ENCODE data around the gene CACNA1B. TPM values are rescaled to one million over a fixed set of nuclear protein-coding genes. Genes with fewer than 3 reads are reported as not detected.

The CACNA1B gene
- total and polyA plus RNA-seq, 8 donors: 0.15 to 0.34 (median 0.29) TPM; not detected in 1

- TF ChIP-seq CTCF (IDR thresholded peaks at IDR 0.05): no peak
- no peak for DNase-seq
- intact Hi-C loops (cut with DNase I): no loop called here
Measured at GRCh38 chr9:138042146-138042545, 164.6 kb downstream of the CACNA1B start.

GRCh38 chr9:138042640-138043039, 165.1 kb downstream of the CACNA1B start:
- DNase-seq (no peak), ATAC-seq (no peak)

More at GRCh38 chr9:138042146-138042545, 164.6 kb downstream of the CACNA1B start:
- Histone ChIP-seq H3K4me3 (no peak overlapping the region), H3K4me1 (no peaks in the 10 kb centered on the region), H3K36me3 (no peaks in the 10 kb centered on the region), H3K27ac (no peak overlapping the region), H3K27me3 (peaks cover 0 to 20% of the 10 kb centered on the region in 2 donors), H3K9me3 (no peaks in the 10 kb centered on the region)
- ATAC-seq: no peak

GRCh38 chr9:138043061-138043410, 165.5 kb downstream of the CACNA1B start:
- ATAC-seq (no peak), DNase-seq (no peak)
- Histone ChIP-seq H3K36me3 (no peaks in the 10 kb centered on the region), H3K4me3 (no peak overlapping the region), H3K4me1 (no peaks in the 10 kb centered on the region), H3K27me3 (peaks cover 0 to 20% of the 10 kb centered on the region in 2 donors), H3K9me3 (no peaks in the 10 kb centered on the region), H3K27ac (no peak overlapping the region)
- intact Hi-C loops (cut with DNase I): no loop called here
- no peak for TF ChIP-seq CTCF (IDR thresholded peaks at IDR 0.05)

More at GRCh38 chr9:138042640-138043039, 165.1 kb downstream of the CACNA1B start:
- H3K4me1 ChIP-seq: no peaks in the 10 kb centered on the region
- H3K9me3 ChIP-seq: no peaks in the 10 kb centered on the region
- TF ChIP-seq CTCF (IDR thresholded peaks at IDR 0.05): no peak
- intact Hi-C loops (cut with DNase I): no loop called here
- H3K36me3 ChIP-seq: no peaks in the 10 kb centered on the region
- H3K27ac ChIP-seq: no peak overlapping the region
- peaks cover 0 to 20% of the 10 kb centered on the region in 2 donors for H3K27me3 ChIP-seq
- H3K4me3 ChIP-seq: no peak overlapping the region

- intact Hi-C loops (cut with DNase I): no loop called here
Measured at GRCh38 chr9:138043411-138044345, 166.1 kb downstream of the CACNA1B start.

More at GRCh38 chr9:138043411-138044345, 166.1 kb downstream of the CACNA1B start:
- Histone ChIP-seq H3K36me3 (no peaks in the 10 kb centered on the region), H3K9me3 (no peaks in the 10 kb centered on the region), H3K4me3 (no peak overlapping the region), H3K27me3 (peaks cover 0 to 20% of the 10 kb centered on the region in 2 donors), H3K4me1 (no peaks in the 10 kb centered on the region), H3K27ac (no peak overlapping the region)
- TF ChIP-seq CTCF (IDR thresholded peaks at IDR 0.05): no peak
- no peak for ATAC-seq
- DNase-seq: no peak

Data from left lung (tissue), 10 donors.